GM21390 (cell line): Measurements from ENCODE around the gene AP2M1.
A peak's percentile ranks its signal among the peaks of the same experiment; 100 is the strongest.

Source experiments
- ATAC-seq: cut with Tn5 transposase; IDR thresholded peaks from one replicate; pipeline ENCODE4 v1.9.1; 2021; ENCODE audit not compliant: unreplicated experiment

Gene AP2M1

GRCh38 chr3:184223946-184224345, 49.3 kb downstream of the AP2M1 start:
- no peak for ATAC-seq

- ATAC-seq = no peak
Measured at GRCh38 chr3:184227481-184227935, 52.9 kb downstream of the AP2M1 start.

GRCh38 chr3:184228376-184229137, 53.9 kb downstream of the AP2M1 start:
- ATAC-seq = no peak

GRCh38 chr3:184229394-184230080, 54.9 kb downstream of the AP2M1 start, which contains the start of gene VWA5B2:
Gene VWA5B2, plus strand, starts transcription at chr3:184229585. Its CDS starts 944 bp downstream, at chr3:184230529.
- peak; percentile 84 for ATAC-seq

- ATAC-seq = no peak
Measured at GRCh38 chr3:184230081-184230602, 55.5 kb downstream of the AP2M1 start.

GRCh38 chr3:184230603-184231528, 56.2 kb downstream of the AP2M1 start:
- ATAC-seq = no peak

GRCh38 chr3:184231671-184232070, 57.0 kb downstream of the AP2M1 start:
- no peak for ATAC-seq

- ATAC-seq = no peak
Measured at GRCh38 chr3:184233127-184233843, 58.6 kb downstream of the AP2M1 start.
